Stimulated activated CD4-positive, alpha-beta T cell treated with anti-CD3 and anti-CD28 coated beads, Interleukin-1b, Interleukin-23, amount 100 ng/mL, for 48 hours (primary cell): ENCODE data around the gene HS6ST2.

Source experiments
- DNase-seq: peaks from one replicate; pipeline ENCODE4 v3.0.0-alpha.2; 2020

Gene HS6ST2

DNA sequence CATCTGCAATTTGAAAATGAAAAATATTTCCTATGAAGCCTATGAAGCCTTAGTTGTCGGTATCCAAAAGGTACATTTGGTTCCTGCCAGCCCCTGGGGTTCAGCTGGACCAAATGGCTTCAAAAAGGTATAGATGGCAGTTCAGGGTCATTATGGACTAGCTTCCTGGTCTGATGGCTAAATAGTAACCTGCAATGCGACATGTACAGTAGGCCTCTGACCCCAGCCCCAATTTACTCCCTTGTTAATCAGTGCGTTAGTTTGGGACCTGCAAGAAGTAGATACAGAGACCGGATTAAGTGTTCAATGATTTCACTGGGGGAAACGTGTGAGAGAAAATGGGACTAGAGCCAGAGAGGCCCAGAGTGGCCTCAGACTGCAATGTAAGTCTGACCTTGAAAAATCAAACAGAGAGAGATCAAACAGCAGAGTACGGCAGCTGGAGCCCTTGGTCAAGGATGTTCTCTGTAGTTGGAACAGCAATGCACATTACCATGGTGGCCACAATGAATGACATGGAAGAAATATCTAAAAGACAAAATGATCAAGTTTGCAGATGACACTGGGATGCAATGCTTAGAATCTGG lies 354.6 kb downstream of the HS6ST2 start:
- no peak for DNase-seq

DNA sequence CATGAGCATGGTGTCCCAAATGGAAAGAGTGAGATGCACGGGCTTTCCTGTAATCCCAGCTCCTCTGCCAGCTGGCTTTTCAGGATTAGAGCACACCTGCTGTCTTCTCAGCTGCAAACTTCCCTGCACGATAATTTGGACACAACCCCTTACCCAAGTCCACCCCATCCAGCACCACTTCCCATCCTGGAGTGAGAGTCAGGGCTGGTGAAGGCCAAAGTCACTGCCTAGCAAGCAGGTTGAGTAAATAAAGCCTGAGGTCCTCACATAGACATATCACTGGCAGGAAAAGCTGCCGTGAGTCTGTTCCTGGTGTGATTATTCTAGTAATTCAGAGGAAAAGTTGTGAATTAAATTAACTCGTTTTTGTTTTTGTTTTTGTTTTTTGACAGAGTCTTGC lies 355.7 kb downstream of the HS6ST2 start:
- no peak for DNase-seq

DNA sequence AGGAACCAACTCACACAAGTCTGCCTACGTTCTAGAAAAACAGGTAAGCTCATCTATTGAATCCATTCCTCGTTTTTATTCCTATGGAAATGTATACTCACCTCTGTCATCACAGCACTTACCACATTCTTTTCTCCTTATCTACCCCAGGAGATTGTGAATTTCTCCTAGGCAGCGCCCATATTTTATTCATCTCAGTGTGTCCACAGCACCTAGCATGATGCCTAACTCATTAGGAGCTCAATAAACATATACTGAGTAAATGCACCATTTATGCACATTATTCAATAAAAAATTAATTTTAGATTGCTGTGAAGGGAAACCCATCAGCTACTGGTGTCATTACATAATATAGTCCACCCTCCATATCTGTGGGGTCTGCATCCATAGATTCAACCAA lies 363.4 kb downstream of the HS6ST2 start:
- DNase-seq: no peak

DNA sequence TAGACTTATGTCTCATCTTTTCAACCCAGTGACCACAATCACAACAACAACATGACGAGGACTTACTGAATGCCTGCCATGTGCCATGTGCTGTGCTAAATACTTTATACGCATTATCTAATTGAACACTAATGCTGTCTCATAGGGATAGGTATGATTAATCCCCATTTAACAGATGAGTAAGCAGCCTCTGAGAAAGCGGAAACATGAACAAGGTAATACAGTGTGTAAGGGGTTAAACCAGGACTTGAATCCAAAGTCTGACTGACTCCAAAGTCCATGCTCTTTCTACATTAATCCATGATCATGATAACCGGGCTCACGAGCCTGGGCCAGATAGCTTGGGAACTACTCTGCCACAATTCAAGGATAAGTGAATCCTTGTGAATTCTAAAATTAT lies 364.3 kb downstream of the HS6ST2 start:
- no peak for DNase-seq

DNA sequence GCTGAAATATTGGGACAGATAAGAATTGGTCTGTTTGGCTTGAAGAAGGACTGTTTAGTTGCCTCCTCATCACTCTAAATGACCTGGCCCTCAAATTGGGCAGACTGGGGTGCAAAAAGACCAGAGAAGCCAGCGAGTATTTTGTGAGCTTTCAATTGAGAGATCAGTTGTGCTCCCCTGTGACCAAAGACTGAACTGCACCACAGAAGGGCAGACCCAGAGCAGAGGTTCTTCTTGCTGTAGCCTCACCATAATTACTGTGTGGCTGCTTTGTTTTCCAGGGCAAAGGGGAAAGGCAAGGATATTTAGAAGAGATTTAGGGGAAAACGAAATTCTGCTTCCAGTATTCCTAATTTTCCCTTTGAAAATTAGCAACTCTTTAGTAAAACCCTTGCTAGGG lies 365.5 kb downstream of the HS6ST2 start:
- no peak for DNase-seq

DNA sequence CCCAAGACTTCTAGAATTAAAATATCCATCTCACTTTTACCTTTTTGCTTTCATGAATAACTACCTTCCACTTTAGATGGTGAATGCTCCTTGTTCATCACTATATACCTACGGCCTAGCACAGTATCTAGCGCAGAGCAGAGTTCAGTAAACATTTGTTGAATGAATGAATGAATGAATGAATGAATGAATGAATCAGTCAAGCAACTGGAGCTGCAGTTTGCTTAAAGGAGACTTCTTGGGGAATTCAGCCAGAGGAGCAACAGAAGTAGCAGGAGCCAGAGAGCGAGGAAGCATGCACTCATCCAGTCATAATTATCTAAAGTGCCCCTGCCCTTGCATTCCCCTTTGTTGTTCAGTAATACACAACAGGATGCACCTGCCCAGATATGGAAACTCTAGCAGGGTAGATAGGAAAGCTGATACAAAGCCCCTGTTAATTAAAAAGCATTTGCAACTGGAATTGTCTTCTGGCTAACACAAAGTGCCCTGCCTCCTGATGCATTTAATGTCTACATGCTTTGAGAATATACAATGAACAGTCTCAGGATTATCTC lies 366.6 kb downstream of the HS6ST2 start:
- DNase-seq: no peak

DNA sequence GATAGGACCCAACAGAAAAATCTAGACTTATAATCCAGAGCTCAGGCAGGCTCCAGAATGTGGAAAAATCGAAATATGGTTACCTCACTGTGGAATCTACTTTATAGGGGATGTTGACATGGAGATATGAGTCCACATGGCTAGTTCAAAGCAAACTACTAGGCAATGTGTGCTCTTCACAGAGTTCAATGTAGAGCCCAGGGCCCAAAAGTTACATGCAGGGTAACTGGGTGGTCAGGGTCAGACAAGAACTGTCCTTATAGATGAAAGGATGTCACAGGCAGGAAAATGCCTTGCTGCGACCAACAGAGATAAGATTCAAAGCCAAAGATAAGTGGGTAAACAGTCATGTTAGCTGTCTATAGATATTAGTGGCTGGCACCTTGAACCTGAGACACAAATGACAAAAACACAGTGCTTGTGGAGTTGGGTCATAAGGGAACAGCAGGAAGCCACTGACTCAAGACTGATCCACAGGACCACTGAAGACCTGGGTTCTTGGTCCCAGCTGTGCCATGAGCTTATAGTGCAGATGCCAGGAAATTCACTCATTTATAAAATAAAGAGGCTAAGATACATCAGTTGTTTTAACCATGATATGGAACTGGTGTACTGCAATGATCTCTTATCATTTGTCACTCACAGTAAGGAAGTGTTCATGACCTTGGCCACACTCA lies 367.9 kb downstream of the HS6ST2 start:
- DNase-seq: no peak

DNA sequence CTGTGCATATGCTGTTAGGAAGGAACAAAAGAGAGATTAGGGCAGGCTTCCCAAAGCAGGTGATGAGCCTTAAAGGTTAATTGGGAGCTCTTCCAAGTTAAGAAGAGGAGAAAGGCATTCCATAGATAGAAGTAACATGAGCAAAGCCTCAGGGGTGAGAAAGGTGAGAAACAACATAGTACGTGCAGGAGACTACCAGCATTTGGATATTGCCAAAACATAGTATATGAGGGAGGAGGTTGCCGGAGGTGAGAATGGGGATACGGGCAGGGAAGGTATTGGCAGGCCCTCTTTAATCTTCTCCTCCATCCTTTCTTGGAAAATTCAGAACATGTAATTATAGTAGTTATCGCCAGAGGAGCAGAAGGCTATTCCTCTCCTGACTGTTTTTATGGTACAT lies 373.5 kb downstream of the HS6ST2 start:
- no peak for DNase-seq

DNA sequence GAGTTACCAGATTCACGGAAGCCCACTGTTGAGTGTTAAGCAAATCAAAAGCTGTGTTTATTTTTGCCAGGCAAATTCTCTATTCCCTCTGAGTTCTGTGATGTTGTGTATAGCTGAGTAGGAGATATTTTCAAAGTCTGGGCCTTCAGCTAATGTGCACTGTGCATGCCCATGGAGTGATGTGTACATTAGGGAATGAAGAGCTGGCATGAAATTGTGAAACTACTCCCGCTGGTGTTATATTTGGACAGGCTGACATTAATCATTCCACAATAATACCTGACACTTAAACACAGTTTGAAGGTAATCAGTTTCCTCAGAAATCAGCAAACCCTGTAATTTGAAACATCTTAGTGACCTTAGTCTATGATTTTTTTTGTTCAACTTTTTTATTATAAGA lies 381.5 kb downstream of the HS6ST2 start:
- no peak for DNase-seq
